ENCODE results near the gene MUS81. TPM values are rescaled to one million over a fixed set of nuclear protein-coding genes. Genes with fewer than 3 reads are reported as not detected.

MUS81 gene
- total and polyA plus RNA-seq, 10 of the 15 experiments (the other 5 are each of a cell fraction or from before 2014, with no cell fraction given), result 11.8 to 76.1 (median 48.4) TPM

DNA sequence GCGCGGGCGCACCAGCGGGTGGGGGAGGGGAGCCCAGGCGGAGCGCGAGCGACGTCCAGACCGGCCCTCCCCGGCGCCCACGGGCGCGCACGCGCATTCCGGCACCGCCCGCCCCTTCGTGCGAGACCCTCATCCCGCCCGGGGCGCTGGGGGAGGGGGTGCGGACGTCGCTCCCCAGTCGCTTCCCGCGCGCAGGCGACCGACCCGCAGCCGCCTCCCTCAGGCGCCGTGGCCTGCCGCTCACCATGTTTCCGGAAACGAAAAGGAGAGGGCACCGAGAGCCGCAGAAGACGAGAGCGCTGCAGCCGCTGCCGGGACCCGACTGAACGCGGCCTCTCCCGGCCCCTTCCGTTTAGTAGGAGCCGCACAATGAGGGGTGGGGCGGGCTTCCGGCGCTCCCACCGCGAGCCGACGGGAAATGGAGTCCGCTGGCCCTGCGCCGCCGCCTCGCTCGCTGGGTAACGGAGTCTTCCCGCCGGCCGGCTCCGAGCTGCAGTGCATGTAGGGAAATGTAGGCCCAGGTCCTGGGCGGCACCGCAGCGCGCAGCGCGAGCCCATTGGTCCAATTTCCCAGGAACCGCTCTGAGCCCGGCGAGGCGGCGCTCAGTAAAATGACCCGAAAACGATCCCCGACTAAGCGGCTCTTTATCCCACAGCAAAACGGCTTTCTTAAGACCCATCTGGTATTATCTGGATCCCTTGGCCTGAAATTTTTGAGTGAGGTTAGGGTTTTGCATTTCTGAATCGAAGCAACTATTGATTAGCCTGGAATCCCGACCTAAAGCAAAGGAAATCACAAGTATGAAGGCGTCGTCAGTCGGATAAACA is 2.2 kb upstream of the MUS81 start, which contains the start of gene CFL1 (continued):
- TF ChIP-seq, protein P1, sequence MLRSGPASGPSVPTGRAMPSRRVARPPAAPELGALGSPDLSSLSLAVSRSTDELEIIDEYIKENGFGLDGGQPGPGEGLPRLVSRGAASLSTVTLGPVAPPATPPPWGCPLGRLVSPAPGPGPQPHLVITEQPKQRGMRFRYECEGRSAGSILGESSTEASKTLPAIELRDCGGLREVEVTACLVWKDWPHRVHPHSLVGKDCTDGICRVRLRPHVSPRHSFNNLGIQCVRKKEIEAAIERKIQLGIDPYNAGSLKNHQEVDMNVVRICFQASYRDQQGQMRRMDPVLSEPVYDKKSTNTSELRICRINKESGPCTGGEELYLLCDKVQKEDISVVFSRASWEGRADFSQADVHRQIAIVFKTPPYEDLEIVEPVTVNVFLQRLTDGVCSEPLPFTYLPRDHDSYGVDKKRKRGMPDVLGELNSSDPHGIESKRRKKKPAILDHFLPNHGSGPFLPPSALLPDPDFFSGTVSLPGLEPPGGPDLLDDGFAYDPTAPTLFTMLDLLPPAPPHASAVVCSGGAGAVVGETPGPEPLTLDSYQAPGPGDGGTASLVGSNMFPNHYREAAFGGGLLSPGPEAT (IDR thresholded peaks at IDR 0.05; ENCODE audit: low read depth), result no peak
- TF ChIP-seq HDAC6 (IDR thresholded peaks at IDR 0.05; ENCODE audit: unreplicated experiment) (peak; percentile 75), ETV6 (conservative IDR thresholded peaks at IDR 0.05 in 1 of 2, IDR thresholded peaks at IDR 0.05 in 1 of 2; ENCODE audit: borderline replicate concordance in 1 of 2, low read depth in 1 of 2) (0 out of 4 replicates have a peak, but pooled peaks of 1 of the 2 experiments have one; percentile 7), PBX3 (IDR thresholded peaks at IDR 0.05; ENCODE audit: insufficient replicate concordance, low read depth, low read length) (peak; percentile 34), EP300 (IDR thresholded peaks at IDR 0.05; ENCODE audit: borderline replicate concordance in 1 of 2, control insufficient read depth in 1 of 2, low read depth in 2 of 2, low read length in 2 of 2) (peak in 1 of 2 experiments; percentile 41; a peak in 2 of 4 replicates), NBN (IDR thresholded peaks at IDR 0.05) (peak; percentile 31; the same call in 1 of the 2 replicates), KAT2A (conservative IDR thresholded peaks at IDR 0.05; ENCODE audit: control insufficient read depth, low read depth, low read length) (no peak)
